ENCODE data around the gene GPRC5D. TPM values are rescaled to one million over a fixed set of nuclear protein-coding genes. Genes with fewer than 3 reads are reported as not detected.

The GPRC5D gene
- total and polyA plus RNA-seq, 9 of the 15 experiments (the other 6 are each of a cell fraction or from before 2014, with no cell fraction given): 1.0 to 1.1 TPM; not detected in 7

DNA sequence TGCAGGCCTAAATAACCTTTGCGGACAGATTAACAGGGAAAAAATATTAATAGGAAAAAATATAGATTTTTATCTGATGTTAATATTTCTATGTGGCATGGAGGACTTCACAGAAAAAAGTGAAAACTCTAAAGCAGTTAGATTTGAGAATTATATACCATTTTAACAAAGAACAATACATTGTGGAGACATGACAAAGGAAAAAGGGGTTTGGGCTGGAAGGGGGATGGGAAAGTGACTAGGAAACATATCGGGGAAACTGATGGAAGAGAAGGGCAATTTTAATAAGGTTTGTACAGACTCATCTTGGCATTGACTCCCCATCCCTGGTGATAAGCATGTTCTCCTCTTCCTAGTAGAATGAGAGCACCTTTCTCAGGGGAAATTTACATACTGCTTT, 21.0 kb upstream of the GPRC5D start (continued):
- TF ChIP-seq, protein P1, sequence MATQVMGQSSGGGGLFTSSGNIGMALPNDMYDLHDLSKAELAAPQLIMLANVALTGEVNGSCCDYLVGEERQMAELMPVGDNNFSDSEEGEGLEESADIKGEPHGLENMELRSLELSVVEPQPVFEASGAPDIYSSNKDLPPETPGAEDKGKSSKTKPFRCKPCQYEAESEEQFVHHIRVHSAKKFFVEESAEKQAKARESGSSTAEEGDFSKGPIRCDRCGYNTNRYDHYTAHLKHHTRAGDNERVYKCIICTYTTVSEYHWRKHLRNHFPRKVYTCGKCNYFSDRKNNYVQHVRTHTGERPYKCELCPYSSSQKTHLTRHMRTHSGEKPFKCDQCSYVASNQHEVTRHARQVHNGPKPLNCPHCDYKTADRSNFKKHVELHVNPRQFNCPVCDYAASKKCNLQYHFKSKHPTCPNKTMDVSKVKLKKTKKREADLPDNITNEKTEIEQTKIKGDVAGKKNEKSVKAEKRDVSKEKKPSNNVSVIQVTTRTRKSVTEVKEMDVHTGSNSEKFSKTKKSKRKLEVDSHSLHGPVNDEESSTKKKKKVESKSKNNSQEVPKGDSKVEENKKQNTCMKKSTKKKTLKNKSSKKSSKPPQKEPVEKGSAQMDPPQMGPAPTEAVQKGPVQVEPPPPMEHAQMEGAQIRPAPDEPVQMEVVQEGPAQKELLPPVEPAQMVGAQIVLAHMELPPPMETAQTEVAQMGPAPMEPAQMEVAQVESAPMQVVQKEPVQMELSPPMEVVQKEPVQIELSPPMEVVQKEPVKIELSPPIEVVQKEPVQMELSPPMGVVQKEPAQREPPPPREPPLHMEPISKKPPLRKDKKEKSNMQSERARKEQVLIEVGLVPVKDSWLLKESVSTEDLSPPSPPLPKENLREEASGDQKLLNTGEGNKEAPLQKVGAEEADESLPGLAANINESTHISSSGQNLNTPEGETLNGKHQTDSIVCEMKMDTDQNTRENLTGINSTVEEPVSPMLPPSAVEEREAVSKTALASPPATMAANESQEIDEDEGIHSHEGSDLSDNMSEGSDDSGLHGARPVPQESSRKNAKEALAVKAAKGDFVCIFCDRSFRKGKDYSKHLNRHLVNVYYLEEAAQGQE (IDR thresholded peaks at IDR 0.05; ENCODE audit: borderline replicate concordance): no peak
- TF ChIP-seq, protein P1 (CRISPR knock-in tag; IDR thresholded peaks at IDR 0.05; ENCODE audit: low read depth): no peak
- TF ChIP-seq PBX2 (CRISPR knock-in tag; IDR thresholded peaks at IDR 0.05; ENCODE audit: low read depth): no peak
- TF ChIP-seq PBX2 (tag; conservative IDR thresholded peaks at IDR 0.05; ENCODE audit: low read depth): no peak
- no peak for TF ChIP-seq HMG20B (CRISPR knock-in tag; IDR thresholded peaks at IDR 0.05)
- TF ChIP-seq CHCHD3 (CRISPR knock-in tag; IDR thresholded peaks at IDR 0.05): no peak
- TF ChIP-seq HDAC1 (IDR thresholded peaks at IDR 0.05): no peak
